GM19351 (cell line): Measurements from ENCODE around the gene MRPL52.
"Not testable (repeated sequence)": the region's sequence is repeated elsewhere in the genome, so short reads cannot be mapped to it uniquely, and the experiment has no call there.

ENCODE experiments used
- ATAC-seq: cut with Tn5 transposase; IDR thresholded peaks from one replicate; pipeline ENCODE4 v1.9.1; 2021; ENCODE audit warnings: mild to moderate bottlenecking, moderate library complexity; ENCODE audit not compliant: unreplicated experiment

MRPL52 gene

GRCh38 chr14:22837750-22838538 is 8.3 kb downstream of the MRPL52 start:
- ATAC-seq: no peak

- no peak for ATAC-seq
Measured at GRCh38 chr14:22838631-22839041, 8.9 kb downstream of the MRPL52 start.

GRCh38 chr14:22839159-22839779 is 9.6 kb downstream of the MRPL52 start:
- ATAC-seq: no peak

GRCh38 chr14:22841311-22841710 is 11.6 kb downstream of the MRPL52 start:
- ATAC-seq: no peak

GRCh38 chr14:22841769-22842168 is 12.1 kb downstream of the MRPL52 start:
- ATAC-seq: no peak

GRCh38 chr14:22842211-22843122 is 12.8 kb downstream of the MRPL52 start:
- ATAC-seq: no peak

- ATAC-seq: no peak
Measured at GRCh38 chr14:22843123-22843925, 13.6 kb downstream of the MRPL52 start.

GRCh38 chr14:22844221-22845102 is 14.8 kb downstream of the MRPL52 start:
- no peak for ATAC-seq

- ATAC-seq: no peak
Measured at GRCh38 chr14:22845103-22845394, 15.4 kb downstream of the MRPL52 start.

- ATAC-seq: no peak
Measured at GRCh38 chr14:22845821-22846625, 16.3 kb downstream of the MRPL52 start.

- no peak for ATAC-seq
Measured at GRCh38 chr14:22846811-22847307, 17.2 kb downstream of the MRPL52 start.

- no peak for ATAC-seq
Measured at GRCh38 chr14:22847661-22848341, 18.1 kb downstream of the MRPL52 start.

- no peak for ATAC-seq
Measured at GRCh38 chr14:22848351-22849164, 18.9 kb downstream of the MRPL52 start.

- no peak for ATAC-seq
Measured at GRCh38 chr14:22849212-22849819, 19.6 kb downstream of the MRPL52 start.

- no peak for ATAC-seq
Measured at GRCh38 chr14:22850944-22851764, 21.5 kb downstream of the MRPL52 start.

- not testable (repeated sequence) for ATAC-seq
Measured at GRCh38 chr14:22852178-22852577, 22.5 kb downstream of the MRPL52 start.
